CD14-positive monocyte (primary cell): Measurements from ENCODE around the gene PMCH. TPM values are rescaled to one million over a fixed set of nuclear protein-coding genes. Genes with fewer than 3 reads are reported as not detected.

Source experiments
- DNase-seq, 3 donors: peaks; one replicate each; pipeline ENCODE4 v3.0.0-alpha.2; 2011 to 2022
- H2AFZ ChIP-seq: 2 replicates; pipeline ENCODE4 v1.6.0; 2012; ENCODE audit warnings: mild to moderate bottlenecking, low read depth, low read length, inconsistent platforms; ENCODE audit not compliant: insufficient read depth, poor library complexity, severe bottlenecking
- H3K27ac ChIP-seq, 2 donors: 1 replicate in 1 of 2; 2 replicates in 1 of 2; pipeline ENCODE4 v1.5.1; 2012 to 2013; ENCODE audit warnings: low read length in 2 of 2, control low read depth in 1 of 2, inconsistent platforms in 1 of 2, low read depth in 1 of 2, mild to moderate bottlenecking in 1 of 2
- H3K27me3 ChIP-seq, 2 donors: one replicate each; pipeline versions ENCODE4 v1.6.0 to v1.6.1; 2011 to 2013; ENCODE audit warnings: low read length in 2 of 2; ENCODE audit not compliant: control insufficient read depth in 2 of 2, insufficient read depth in 2 of 2
- H3K36me3 ChIP-seq, 2 donors: replicated peaks in 1 of 2; 1 replicate in 1 of 2; 2 replicates in 1 of 2; pipeline versions ENCODE4 v1.5.1 to v1.6.1; 2012 to 2013; ENCODE audit warnings: low read length in 2 of 2, control low read depth in 1 of 2, inconsistent platforms in 1 of 2, mild to moderate bottlenecking in 1 of 2; ENCODE audit not compliant: insufficient read depth in 2 of 2, control insufficient read depth in 1 of 2
- H3K4me1 ChIP-seq, 2 donors: 1 replicate in 1 of 2; 2 replicates in 1 of 2; pipeline versions ENCODE4 v1.5.1 to v1.6.1; 2012 to 2013; ENCODE audit warnings: low read length in 2 of 2, control low read depth in 1 of 2, inconsistent platforms in 1 of 2, mild to moderate bottlenecking in 1 of 2, moderate library complexity in 1 of 2; ENCODE audit not compliant: insufficient read depth in 2 of 2, control insufficient read depth in 1 of 2
- H3K4me2 ChIP-seq: replicated peaks from 2 replicates; pipeline ENCODE3; 2012; ENCODE audit warnings: low read length, moderate library complexity, mild to moderate bottlenecking; ENCODE audit not compliant: poor library complexity, severe bottlenecking; ENCODE audit errors: extremely low read depth
- H3K4me3 ChIP-seq, 3 experiments: fragments of 200-600 bp in 1 of 3; sonication (generic) in 1 of 3; replicated peaks in 1 of 3; 1 replicate in 2 of 3; 2 replicates in 1 of 3; pipeline ENCODE4 v1.5.1; 2011 to 2013; ENCODE audit warnings: low read length in 3 of 3, mild to moderate bottlenecking in 3 of 3, control low read depth in 2 of 3, low read depth in 2 of 3, inconsistent platforms in 1 of 3, moderate library complexity in 1 of 3
- H3K79me2 ChIP-seq: 2 replicates; pipeline ENCODE4 v1.6.0; 2012; ENCODE audit warnings: mild to moderate bottlenecking, control low read depth, inconsistent platforms, low read length, moderate library complexity; ENCODE audit not compliant: insufficient read depth
- H3K9ac ChIP-seq: 2 replicates; pipeline ENCODE4 v1.6.0; 2017; ENCODE audit warnings: low read length, mild to moderate bottlenecking; ENCODE audit not compliant: insufficient read depth, poor library complexity, severe bottlenecking
- H3K9me3 ChIP-seq, 2 donors: replicated peaks in 1 of 2; 1 replicate in 1 of 2; 2 replicates in 1 of 2; pipeline versions ENCODE4 v1.5.1 to v1.6.1; 2012 to 2013; ENCODE audit warnings: low read length in 2 of 2, control low read depth in 1 of 2; ENCODE audit not compliant: control insufficient read depth in 1 of 2, insufficient read depth in 1 of 2
- H4K20me1 ChIP-seq: 2 replicates; pipeline ENCODE4 v1.6.0; 2012; ENCODE audit warnings: mild to moderate bottlenecking, low read length, control low read depth, moderate library complexity; ENCODE audit not compliant: insufficient read depth
- H3K27ac Mint-ChIP-seq, 7 donors: one replicate each; pipeline ENCODE4 v1.8.0; 2020; ENCODE audit warnings: mild to moderate bottlenecking in 7 of 7, mixed read lengths in 7 of 7, moderate library complexity in 6 of 7, inconsistent platforms in 2 of 7
- H3K27me3 Mint-ChIP-seq, 3 donors: one replicate each; pipeline ENCODE4 v1.8.0; 2021 to 2022; ENCODE audit warnings: low read depth in 3 of 3, mild to moderate bottlenecking in 3 of 3, mixed read lengths in 3 of 3, moderate library complexity in 3 of 3, inconsistent platforms in 1 of 3
- H3K36me3 Mint-ChIP-seq, 2 donors: one replicate each; pipeline ENCODE4 v1.8.0; 2020; ENCODE audit warnings: mixed read lengths in 2 of 2, inconsistent platforms in 1 of 2, mild to moderate bottlenecking in 1 of 2
- H3K4me1 Mint-ChIP-seq: one replicate; pipeline ENCODE4 v1.8.0; 2020; ENCODE audit warnings: mild to moderate bottlenecking, mixed read lengths
- H3K4me3 Mint-ChIP-seq, 2 donors: one replicate each; pipeline ENCODE4 v1.8.0; 2020; ENCODE audit warnings: mild to moderate bottlenecking in 2 of 2, mixed read lengths in 2 of 2, moderate library complexity in 1 of 2
- H3K9me3 Mint-ChIP-seq, 7 donors: one replicate each; pipeline ENCODE4 v1.8.0; 2020 to 2022; ENCODE audit warnings: mixed read lengths in 7 of 7, mild to moderate bottlenecking in 6 of 7, moderate library complexity in 6 of 7, inconsistent platforms in 2 of 7
- WGBS: methylation state at CpG from one replicate; pipeline ENCODE4 v1.1.5; 2013; ENCODE audit warnings: missing lambda C conversion rate; ENCODE audit not compliant: insufficient coverage; 5-methylcytosine and 5-hydroxymethylcytosine counted together
- intact Hi-C, 2 donors: fragments of 100-400 bp; cut with micrococcal nuclease; formaldehyde crosslinking; loops; one replicate each; pipeline versions ENCODE4 v1.15.0 to v1.15.1; 2023
- polyA plus RNA-seq, 3 donors: library from polyadenylated mRNA; depleted of rRNA in 1 of 3; unstranded in 2 of 3; stranded (reverse) in 1 of 3; fragments of 300-500 nt in 2 of 3; fragments of >200 nt in 1 of 3; fragmentation: Illumina TruSeq in 2 of 3; gene quantifications; 1 replicate in 2 of 3; 2 replicates in 1 of 3; pipeline ENCODE4 v1.2.3, GENCODE V29; 2012 to 2021
- TF ChIP-seq, protein P1 (sequence below): fragments of 200-600 bp; IDR thresholded peaks from one replicate; pipeline ENCODE4 v1.8.0; 2022; ENCODE audit warnings: antibody characterized with exemption, mild to moderate bottlenecking

PMCH gene
- polyA plus RNA-seq, 3 donors, result not detected

DNA sequence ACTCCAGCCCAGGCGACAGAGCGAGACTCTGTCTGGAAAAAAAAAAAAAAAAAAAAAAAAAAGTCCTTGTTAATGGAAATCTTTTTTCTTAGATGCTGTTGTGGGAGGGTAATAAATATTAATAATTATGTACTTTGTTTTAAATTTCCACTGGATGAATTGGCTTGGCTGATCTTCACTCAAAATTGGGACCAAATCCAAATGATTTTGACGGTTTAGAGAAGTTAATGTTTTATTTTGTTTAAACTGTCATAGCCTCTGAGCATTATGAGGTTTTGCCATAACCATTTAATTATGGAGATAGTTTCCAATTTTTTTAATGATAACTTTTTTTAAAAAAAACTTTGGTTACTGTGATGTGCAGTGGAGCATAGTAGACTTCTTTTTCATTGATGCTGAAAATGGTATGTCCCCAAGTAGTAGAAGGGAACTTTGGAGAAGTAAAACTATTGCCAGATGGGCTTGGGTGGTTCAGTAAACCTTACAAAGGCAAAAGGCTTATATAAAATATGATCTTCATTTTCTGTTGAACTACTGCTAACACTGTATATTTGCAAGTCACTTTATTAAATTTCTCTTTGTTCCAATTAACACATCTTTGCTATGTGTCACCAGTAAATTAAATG is 3.9 kb upstream of the PMCH start:
- no peak overlapping the region for H3K27ac ChIP-seq
- no peak overlapping the region for H3K4me3 Mint-ChIP-seq
- no peak overlapping the region for H3K9ac ChIP-seq
- H3K27ac Mint-ChIP-seq, result no peak overlapping the region
- TF ChIP-seq, protein P1, sequence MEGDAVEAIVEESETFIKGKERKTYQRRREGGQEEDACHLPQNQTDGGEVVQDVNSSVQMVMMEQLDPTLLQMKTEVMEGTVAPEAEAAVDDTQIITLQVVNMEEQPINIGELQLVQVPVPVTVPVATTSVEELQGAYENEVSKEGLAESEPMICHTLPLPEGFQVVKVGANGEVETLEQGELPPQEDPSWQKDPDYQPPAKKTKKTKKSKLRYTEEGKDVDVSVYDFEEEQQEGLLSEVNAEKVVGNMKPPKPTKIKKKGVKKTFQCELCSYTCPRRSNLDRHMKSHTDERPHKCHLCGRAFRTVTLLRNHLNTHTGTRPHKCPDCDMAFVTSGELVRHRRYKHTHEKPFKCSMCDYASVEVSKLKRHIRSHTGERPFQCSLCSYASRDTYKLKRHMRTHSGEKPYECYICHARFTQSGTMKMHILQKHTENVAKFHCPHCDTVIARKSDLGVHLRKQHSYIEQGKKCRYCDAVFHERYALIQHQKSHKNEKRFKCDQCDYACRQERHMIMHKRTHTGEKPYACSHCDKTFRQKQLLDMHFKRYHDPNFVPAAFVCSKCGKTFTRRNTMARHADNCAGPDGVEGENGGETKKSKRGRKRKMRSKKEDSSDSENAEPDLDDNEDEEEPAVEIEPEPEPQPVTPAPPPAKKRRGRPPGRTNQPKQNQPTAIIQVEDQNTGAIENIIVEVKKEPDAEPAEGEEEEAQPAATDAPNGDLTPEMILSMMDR, result no peak
- H3K36me3 ChIP-seq, result peaks cover 2 to 25% of the 10 kb centered on the region in 2 donors
- H3K27me3 ChIP-seq, result no peaks in the 10 kb centered on the region
- H2AFZ ChIP-seq, result no peak overlapping the region
- intact Hi-C loops, result no loop called here
- H3K9me3 ChIP-seq, result no peaks in the 10 kb centered on the region
- H3K4me1 Mint-ChIP-seq, result no peaks in the 10 kb centered on the region
- H3K79me2 ChIP-seq, result no peaks in the 10 kb centered on the region
- H3K4me2 ChIP-seq, result no peak overlapping the region
- no peaks in the 10 kb centered on the region for H4K20me1 ChIP-seq
- peaks cover 30 to 59% of the 10 kb centered on the region in 2 donors for H3K36me3 Mint-ChIP-seq
- no peak for DNase-seq
- H3K4me1 ChIP-seq, result no peaks in the 10 kb centered on the region
- H3K27me3 Mint-ChIP-seq, result peaks cover 0 to 2% (median 0%) of the 10 kb centered on the region in 3 donors
- H3K4me3 ChIP-seq, result no peak overlapping the region
- H3K9me3 Mint-ChIP-seq, result peaks cover 0 to 11% (median 4%) of the 10 kb centered on the region in 7 donors
- WGBS, result no CpG with 5 or more reads among the region's 3 CpGs

DNA sequence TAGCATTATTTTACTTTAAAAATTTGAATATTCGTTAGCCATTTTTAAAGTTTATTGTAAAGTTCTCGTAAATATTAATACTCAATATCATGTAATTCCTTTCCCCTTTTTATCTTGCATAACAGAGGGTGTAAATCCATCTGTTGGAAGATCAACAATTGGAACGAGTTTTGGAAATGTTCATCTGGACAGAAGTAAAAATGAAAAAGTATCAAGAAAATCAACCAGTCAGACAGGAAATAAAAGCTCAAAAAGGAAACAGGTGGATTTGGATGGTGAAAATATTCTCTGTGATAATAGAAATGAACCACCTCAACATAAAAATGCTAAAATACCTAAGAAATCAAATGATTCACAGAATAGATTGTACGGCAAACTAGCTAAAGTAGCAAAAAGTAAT is 1.8 kb downstream of the PMCH start:
- Histone ChIP-seq H3K79me2 (no peaks in the 10 kb centered on the region), H4K20me1 (no peaks in the 10 kb centered on the region), H3K9ac (no peak overlapping the region), H2AFZ (no peak overlapping the region), H3K4me2 (no peak overlapping the region), H3K27me3 (no peaks in the 10 kb centered on the region), H3K9me3 (no peaks in the 10 kb centered on the region), H3K4me3 (no peak overlapping the region), H3K4me1 (no peaks in the 10 kb centered on the region), H3K27ac (no peak overlapping the region), H3K36me3 (peaks cover 0 to 20% of the 10 kb centered on the region in 2 donors)
- intact Hi-C loops, result no loop called here
- H3K9me3 Mint-ChIP-seq, result no peaks in the 10 kb centered on the region
- H3K4me3 Mint-ChIP-seq, result no peak overlapping the region
- H3K4me1 Mint-ChIP-seq, result no peaks in the 10 kb centered on the region
- no CpG with 5 or more reads among the region's 4 CpGs for WGBS
- TF ChIP-seq, protein P1, result no peak
- DNase-seq, result no peak
- H3K27ac Mint-ChIP-seq, result no peak overlapping the region
- no peaks in the 10 kb centered on the region for H3K27me3 Mint-ChIP-seq
- peaks cover 23 to 28% of the 10 kb centered on the region in 2 donors for H3K36me3 Mint-ChIP-seq
